SIG-M5 treated with dmso at 0.1 percent for 504 hours (cell line): ENCODE results near the gene ADD1.
"Not testable (repeated sequence)": the region's sequence is repeated elsewhere in the genome, so short reads cannot be mapped to it uniquely, and the experiment has no call there.

Experiments used
- DNase-seq: peaks from one replicate; lab custom pipeline; 2025; ENCODE audit not compliant: unreplicated experiment; lab: John Stamatoyannopoulos, UW

Gene ADD1

DNA sequence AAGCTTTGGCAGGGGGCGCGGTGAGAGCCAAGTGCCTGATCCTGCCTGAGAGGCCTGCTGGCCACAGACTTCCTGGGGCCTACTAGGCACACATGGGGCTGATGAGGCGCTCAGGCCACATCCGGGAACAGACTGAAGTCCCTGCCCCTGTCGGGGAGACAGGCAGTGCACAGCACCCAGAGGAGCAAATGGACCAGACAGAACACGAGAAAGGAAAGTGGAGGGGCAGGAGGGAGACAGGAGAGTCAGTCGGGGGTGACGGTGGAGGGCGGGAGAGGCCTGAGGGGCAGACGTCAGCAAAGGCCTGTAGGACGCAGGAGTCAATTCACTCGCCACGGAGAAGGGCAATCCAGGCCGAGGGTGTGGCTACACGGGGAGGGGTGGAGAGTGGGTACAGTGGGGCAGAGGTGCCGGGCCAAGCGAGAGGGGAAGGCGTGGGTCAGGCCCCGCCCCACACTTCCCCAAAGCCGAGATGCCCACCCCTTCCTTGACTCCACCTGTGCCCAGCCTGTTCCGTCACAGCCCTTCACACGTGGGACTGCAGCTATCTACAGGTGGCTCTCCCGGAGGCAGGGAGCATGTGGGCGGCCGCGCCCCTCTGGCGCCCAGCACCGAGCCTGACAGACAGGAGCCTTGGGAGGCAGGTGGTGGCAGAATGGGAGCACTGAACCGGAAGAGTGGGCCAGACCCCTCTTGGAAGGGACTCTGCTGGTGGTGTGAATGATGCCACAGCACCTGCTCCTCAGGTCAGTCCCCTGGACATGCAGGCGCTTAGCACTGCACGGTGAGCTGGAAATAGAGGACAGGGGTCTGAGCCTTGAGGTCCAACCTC is 99.1 kb downstream of the ADD1 start:
- no peak for DNase-seq

DNA sequence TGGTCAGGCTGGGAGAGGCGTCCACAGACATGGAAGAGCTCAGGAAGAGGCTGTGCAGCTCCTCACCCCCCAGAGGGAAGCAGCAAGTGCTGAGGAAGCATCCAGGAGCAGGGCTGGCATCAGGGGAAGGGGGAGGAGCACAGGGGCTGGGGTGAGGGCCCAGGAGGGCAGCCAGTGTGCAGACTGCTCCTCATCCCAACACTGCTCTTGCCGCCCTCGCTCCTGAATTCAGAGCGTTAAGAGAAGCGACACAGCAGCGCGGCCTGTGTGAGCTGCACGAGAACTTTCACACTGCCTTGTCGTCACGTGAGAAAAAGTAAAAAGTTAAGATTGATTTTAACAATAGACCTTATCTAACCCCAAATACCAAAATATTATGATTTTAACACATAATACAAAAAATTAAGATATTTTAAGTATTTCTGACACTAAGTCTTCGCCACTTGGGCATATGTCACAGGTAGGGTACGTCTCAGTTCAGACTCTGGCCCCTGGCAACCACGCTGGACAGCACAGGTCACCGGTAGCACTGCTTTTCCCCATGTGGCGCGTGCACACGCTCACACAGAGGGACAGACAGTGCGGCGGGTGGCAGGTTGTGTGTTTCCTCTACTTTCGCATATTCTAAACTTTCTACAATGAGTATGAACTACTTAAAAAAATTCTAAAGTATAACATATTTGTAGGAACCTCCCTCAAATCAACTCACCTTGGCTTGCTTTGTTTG is 99.9 kb downstream of the ADD1 start:
- DNase-seq: no peak

DNA sequence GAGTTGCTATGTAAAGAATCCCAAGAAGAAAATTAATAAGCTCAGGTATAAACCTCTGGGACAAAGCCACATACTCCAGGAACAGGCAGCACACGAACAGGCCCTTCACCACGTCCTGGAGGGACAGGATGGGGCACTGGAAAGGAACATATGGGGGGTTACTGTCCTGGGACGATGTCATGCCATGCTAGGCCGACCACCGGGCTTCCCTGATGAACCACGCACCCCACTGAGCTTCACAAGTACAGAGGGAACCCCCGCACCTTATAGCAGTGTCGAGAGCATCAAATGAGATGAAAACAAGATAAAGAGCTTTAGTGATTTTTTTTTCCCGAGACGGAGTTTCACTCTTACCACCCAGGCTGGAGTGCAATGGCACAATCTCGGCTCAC is 100.4 kb downstream of the ADD1 start:
- DNase-seq: no peak

DNA sequence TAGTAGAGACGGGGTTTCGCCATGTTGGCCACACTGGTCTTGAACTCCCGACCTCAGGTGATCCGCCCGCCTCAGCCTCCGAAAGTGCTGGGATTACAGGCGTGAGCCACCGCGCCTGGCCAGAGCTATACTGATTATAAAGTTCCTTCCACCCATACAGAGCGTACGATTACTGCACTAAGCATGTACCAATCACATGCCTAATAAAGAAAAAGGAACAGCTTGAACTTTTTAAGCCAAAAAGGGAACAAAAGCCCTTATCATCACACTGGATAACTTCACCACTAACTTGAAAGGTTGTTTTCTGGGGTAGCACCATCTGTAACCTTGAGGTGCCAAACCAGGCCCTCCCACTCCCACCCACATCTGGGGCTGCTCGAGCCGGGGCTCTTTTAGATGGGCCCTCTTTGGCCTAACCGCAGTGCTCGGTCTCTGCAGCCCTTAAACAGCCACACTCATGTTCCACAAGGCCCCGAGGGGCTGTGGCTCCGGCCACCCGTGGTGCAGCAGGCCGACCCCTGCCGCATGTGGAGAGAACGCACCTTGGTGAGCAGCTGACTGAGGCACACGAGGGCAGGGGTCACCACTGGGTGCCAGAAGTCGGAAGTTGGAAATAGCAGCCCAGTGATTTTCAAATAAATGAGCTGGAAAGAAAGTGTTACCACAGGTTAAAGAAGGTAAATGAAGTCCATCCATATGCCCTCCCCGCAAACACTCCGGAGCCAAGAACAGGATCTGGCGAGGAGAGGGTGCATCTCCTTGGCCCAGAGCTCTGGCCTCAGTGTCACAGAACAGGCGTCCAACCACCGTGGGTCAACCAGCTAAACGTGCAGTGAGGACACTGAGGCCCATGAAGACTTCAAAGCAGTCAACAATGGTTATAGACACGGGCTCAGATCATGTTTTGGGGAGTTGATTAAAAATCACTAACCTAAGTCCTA is 101.2 kb downstream of the ADD1 start:
- no peak for DNase-seq

DNA sequence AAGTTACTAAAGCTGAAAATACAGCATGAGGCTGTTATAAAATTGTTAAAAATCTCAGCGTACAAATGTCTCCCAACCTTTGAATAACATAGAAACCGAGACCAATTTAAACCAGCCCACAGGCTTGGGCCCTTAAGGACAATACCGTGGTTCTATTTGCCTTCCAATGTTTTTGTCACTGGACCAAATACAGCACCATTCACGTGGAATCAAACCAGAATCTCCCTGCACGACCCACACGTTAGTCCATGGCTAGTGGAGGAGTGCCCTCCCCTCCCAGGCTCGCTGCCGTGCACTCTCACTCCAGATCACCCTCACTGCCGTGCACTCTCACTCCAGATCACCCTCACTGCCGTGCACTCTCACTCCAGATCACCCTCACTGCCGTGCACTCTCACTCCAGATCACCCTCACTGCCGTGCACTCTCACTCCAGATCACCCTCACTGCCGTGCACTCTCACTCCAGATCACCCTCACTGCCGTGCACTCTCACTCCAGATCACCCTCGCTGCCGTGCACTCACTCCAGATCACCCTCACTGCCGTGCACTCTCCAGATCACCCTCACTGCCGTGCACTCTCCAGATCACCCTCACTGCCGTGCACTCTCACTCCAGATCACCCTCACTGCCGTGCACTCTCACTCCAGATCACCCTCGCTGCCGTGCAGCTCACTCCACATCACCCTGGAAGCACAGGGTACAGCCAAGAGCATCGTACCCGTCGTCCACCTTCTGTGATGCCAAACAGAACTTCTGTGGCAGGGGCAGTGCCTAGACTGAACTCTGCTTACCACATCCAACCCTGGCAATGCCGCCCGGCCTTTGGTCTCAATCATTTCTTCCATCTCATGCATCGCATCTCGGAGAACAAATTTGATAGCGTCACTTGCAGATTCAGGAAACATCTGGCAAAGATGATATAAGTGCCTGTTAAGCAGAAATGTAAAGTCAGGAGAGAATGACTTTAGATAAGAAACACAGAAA is 102.3 kb downstream of the ADD1 start:
- not testable (repeated sequence) for DNase-seq

DNA sequence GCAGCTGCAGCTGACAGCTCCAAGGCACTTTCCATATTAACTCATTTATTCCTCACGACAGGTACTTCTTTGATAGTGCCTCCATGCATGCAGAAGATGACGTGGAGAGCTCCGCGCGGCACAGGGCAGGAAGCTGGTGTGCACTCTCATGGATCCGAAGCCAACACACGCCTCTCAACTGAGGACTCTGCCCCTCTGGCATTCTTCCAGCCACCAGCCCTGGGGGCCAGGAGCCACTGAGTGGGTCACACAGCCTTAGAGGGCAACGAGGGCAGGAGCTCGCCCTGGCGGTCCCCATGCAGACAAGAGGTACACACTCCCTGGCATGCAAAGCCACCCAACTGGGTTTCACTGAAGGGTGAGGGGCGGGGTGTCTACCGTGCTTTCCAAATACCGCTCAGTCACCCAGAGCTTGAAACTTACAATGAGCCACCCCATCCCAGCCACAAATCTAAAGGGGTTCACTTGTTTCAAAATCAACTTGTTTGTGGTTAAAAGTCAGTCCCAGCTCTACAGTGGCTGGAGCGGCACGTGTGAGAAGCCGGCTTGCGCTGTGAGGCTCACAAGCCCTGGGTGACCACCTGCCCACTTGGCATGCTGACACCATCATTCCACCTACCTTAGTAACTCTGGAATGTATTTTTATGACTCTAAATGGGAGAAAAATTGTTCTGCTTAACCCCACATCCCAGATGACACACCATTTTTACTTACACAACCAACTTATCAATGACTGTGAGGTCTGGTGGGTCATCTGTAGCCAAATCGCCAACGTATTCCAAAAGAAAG is 103.4 kb downstream of the ADD1 start:
- no peak for DNase-seq

DNA sequence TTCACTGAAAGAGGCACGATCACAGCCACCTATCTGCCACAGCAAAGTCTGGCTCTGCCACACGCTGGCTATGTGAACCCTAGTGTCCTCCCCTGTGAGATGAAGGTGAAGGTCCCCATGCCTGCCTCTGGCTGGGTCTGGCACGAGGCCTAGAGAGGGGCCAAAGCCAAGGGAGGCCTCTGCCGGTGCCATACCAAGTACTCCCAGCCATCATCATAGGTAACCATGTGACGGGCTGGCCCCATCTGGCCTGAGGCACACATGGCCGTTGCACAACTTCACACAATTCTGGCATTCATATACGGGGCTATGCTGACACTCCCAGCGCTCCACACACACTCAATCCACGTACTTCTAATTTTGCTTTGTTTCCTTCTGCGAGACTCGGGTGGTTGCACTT is 104.3 kb downstream of the ADD1 start:
- no peak for DNase-seq

DNA sequence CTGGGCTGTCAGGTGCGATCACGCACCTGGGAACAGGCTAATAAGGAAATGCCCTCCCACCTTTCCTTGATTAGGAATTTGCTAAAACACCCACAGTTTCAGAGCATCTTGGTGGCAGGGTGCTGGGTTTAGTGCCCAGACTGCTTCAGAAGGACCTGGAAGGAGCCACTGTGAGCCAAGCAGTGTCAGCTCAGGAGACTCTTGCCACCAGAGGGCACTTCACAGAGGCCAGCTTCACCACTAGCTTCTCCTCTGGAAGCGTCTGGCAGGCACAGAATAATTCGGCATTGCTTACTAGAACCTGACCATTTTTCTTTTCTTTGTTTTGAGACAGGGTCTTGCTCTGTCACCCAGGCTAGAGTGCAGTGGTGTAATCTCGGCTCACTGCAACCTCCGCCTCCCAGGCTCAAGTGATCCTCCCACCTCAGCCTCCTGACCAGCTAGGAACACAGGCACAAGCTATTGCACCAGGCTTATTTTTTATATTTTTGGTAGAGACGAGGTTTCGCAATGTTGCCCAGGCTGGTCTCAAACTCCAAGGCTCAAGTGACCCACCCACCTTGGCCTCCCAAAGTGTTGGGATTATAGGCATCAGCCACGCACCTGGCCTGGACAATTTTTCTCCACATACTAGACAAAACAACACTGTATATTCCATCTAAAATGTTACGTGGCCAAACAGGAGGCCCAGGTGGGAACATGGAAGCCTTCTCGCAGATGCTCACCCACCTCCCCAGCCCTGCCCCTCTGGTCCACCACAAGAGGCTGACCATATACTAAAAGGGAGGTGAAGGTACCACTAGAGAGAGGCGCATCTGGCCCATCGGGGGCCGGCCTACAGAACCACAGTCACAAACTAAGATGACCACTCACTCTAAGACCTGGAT is 105.5 kb downstream of the ADD1 start:
- peak; percentile 29 for DNase-seq

DNA sequence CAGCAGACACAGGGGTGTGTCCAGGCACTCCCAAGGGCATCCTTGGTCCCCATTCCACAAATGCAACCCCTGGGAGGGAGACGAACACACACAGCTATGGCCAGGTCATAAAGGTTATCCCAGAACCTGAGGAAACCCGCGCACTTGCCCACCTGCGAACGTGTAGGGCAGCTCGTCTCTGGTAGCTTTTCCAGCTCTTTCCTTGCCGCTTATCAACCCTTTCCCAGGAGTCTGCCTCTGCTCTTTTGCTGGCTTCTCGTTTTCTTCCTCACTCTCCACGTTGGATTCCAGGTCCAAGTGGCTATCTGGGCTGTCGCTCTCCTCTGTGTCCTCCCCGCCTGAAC is 106.1 kb downstream of the ADD1 start:
- DNase-seq: no peak

DNA sequence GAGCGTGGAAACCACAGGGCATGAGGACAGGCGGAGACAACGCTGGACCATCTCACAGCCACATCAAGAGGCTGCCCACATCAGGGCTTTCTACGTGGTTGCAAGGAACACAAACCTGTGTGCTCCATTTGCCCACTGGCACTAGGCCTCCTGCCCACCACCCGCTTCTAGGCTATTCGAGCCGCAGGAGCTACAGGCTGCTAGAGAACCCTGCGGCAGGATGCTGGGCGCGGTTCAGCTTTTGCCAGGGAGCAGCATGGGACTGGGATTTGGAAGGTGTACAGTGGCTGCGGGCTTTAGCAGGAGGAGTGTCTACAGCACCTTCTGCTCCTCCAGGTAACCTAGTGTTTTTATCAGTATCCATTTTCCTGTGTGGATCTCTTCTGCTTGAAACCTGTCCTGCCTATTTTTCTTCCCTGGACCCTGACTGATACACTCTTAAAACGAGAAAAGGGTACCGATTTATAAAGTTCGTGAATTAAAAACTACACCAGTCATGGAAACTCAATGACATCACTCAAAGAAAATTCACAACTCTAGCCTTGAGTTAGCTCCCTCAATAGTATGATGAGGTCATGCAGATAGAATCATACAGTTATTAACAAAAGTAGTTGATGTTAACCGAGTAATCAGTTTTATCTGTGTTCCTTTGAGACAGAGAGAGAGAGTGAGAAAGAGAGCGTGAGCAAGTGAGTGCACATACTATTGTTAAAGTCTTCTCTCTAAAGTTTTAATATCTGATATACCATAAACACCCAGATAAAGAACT is 106.8 kb downstream of the ADD1 start:
- no peak for DNase-seq

DNA sequence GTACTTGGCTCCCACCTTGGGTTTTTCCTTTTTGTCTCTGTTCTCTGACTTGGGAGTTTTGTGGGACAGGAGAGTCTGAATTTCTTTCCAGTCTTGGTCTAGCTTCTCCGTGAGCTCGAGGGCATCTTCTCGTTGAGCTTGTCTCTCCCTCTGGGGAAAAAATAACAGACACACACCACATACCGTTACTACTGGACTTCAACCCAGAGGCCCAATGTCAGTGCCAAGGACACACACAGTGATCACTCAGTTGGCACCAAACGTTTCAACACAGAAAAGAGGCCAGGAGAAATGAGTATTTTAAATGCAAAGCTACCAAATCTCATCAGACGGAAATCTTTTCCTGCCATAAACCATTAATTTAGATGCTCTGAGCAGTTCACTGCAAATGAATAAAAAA is 109.9 kb downstream of the ADD1 start:
- DNase-seq: no peak

DNA sequence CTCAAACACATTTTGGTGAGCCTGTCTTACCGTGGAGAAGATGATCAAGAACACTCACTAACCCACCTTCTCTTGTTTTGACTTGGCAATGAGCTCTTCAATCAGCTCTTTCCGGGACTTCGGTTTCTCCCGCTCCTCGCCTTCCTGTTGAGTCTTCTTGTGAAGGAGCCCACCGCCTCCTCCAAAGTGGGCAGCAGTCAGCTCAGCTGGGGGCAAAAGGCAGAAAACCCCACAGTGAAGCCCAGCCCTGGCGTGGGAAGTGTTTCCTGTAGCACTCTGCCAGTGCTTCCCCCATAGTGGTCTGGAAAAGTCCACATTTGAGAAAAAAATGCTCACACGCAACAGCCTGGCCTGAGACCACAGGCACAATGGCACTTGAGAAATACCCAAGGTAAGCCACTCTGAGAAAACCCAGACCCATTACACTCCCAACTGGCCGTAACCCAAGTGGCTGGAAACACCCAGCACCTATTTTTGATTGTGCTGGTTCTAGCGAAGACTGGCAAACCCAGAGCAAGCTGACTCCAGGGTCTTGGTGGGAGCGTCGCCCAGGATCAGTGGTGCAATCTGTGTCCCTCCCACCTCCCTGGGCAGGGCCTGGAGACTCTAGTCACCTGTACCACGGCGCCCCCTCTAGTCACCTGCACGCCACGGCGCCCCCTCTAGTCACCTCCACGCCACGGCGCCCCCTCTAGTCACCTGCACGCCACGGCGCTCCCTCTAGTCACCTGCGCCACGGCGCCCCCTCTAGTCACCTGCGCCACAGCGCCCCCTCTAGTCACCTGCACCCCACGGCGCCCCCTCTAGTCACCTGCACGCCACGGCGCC is 110.9 kb downstream of the ADD1 start:
- DNase-seq: no peak

DNA sequence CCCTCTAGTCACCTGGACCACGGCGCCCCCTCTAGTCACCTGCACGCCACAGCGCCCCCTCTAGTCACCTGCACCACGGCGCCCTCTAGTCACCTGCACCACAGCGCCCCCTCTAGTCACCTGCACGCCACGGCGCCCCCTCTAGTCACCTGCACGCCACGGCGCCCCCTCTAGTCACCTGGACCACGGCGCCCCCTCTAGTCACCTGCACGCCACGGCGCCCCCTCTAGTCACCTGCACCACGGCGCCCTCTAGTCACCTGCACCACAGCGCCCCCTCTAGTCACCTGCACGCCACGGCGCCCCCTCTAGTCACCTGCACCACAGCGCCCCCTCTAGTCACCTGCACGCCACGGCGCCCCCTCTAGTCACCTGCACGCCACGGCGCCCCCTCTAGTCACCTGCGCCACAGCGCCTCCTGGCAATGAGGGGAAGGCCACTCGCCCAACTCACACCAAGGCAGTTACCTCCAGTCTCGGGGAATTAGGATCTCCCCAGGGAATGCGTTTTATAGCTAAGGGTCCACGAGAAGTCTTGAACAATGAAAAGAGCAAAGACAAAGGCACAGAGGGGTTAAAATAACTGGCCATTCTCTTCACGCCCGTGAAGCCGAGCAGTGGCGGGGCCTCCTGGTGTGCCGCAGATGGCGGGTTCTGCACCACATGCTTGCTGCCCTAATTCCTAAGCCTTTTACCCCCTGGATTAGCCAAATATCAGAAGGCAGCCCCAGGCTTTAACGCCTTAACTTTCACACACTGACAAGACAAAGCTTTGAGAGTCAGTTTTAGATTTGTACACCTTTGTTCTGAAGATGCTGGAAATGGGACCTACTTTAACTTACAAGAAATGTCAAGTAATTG is 111.8 kb downstream of the ADD1 start:
- DNase-seq: not testable (repeated sequence)

DNA sequence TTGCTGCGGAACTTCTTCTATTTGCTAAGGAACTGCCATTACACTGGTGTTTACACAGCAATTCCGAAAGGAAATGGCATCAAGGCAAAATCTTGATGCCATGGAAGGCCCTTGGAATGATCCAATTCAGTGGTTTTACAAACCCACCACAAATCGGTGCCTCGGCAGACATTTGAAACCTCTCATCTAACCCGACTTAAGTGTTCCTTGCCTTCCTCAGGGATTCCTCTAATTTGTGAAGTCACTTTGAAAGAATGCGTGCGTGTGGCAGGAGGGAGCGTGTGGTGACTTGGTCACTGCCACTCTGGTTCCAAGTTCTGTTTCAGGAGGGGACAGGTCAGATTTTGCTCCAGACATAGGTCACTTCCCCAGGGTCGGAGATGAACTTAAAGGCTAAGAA is 114.8 kb downstream of the ADD1 start:
- no peak for DNase-seq

DNA sequence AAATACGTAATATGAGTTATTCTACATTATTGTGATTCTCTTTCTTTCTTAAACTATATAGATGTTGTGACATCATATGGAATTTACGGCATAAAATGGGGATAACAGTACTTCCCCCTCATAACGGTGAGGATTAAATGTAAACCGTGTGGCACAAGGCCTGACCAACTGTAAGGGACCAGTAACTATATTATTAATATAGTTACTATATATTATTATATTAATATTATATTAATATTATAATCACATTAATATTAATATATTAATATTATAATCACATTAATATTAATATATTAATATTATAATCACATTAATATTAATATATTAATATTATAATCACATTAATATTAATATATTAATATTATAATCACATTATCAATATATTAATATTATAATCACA is 116.8 kb downstream of the ADD1 start:
- not testable (repeated sequence) for DNase-seq

DNA sequence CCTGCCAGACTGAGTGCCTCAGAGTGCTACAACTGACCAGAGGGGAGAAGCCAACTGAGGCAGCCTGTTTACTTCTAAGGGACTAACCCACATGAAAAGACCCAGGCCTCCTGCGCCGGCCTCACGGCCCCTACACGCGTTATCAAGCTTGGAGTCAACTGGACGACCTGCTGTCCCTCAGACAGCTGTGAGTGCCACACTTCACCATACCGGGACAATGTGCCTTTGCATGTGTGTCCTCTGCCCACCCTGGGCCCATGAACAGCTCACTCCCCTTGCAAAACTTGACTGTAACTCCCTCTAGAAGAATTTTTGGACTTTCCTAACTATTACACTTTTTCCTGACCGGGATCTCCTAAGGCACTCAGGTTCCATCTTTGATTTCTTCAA is 117.8 kb downstream of the ADD1 start:
- peak; percentile 63 for DNase-seq
